HEK293 (cell line): ENCODE measurements around the gene KLHL6.

Source experiments
- CTCF ChIA-PET: fragments of 350-600 bp; formaldehyde crosslinking; extraction: SDS; loops from one replicate; lab custom pipeline; 2021; ENCODE audit warnings: antibody characterized with exemption; lab: Yijun Ruan, JAX
- POLR2A ChIA-PET: fragments of 300-600 bp; formaldehyde crosslinking; extraction: SDS; loops from one replicate; lab custom pipeline; 2020; ENCODE audit warnings: antibody characterized with exemption, inconsistent platforms; lab: Yijun Ruan, JAX
- H3K27ac ChIP-seq: fragments of 200-500 bp; sonication (Bioruptor generic); 2 replicates; pipeline ENCODE4 v1.5.1; 2014; ENCODE audit warnings: low read depth, low read length, control low read depth, inconsistent platforms; ENCODE audit errors: extremely low read depth
- H3K36me3 ChIP-seq, 2 experiments: fragments of 200-500 bp in 1 of 2; sonication (Bioruptor generic) in 1 of 2; 1 replicate in 1 of 2; 2 replicates in 1 of 2; pipeline ENCODE4 v1.5.1; 2014 to 2017; ENCODE audit warnings: inconsistent platforms in 2 of 2, low read length in 2 of 2; ENCODE audit not compliant: control insufficient read depth in 2 of 2, insufficient read depth in 1 of 2
- H3K4me1 ChIP-seq: fragments of 200-500 bp; sonication (Bioruptor generic); 2 replicates; pipeline ENCODE4 v1.5.1; 2014; ENCODE audit warnings: mild to moderate bottlenecking, low read length, inconsistent platforms; ENCODE audit not compliant: control insufficient read depth, insufficient read depth
- H3K4me3 ChIP-seq: 2 replicates; pipeline ENCODE4 v1.5.1; 2011; ENCODE audit warnings: low read depth, mild to moderate bottlenecking, control low read depth, low read length, moderate library complexity
- H3K9me3 ChIP-seq: fragments of 200-500 bp; sonication (Bioruptor generic); 2 replicates; pipeline ENCODE4 v1.5.1; 2014; ENCODE audit warnings: low read depth, low read length, inconsistent platforms; ENCODE audit not compliant: control insufficient read depth, insufficient read depth
- GFI1B ChIP-seq: fragments of 450-650 bp; formaldehyde crosslinking; IDR thresholded peaks from 2 replicates; pipeline ENCODE4 v1.5.1; 2016; ENCODE audit warnings: missing biosample characterization, missing genetic modification characterization
- GLI2 ChIP-seq: fragments of 450-650 bp; formaldehyde crosslinking; IDR thresholded peaks from 2 replicates; pipeline ENCODE4; 2017; ENCODE audit warnings: missing biosample characterization, missing genetic modification characterization, low read depth, borderline replicate concordance
- PRDM2 ChIP-seq: fragments of 450-650 bp; formaldehyde crosslinking; IDR thresholded peaks from 2 replicates; pipeline ENCODE4 v1.5.1; 2016; ENCODE audit warnings: missing biosample characterization, missing genetic modification characterization, borderline replicate concordance
- RBAK ChIP-seq: fragments of 450-650 bp; formaldehyde crosslinking; IDR thresholded peaks from 2 replicates; pipeline ENCODE4 v1.5.1; 2016; ENCODE audit warnings: missing biosample characterization, missing genetic modification characterization
- TRIM28 ChIP-seq: IDR thresholded peaks from 2 replicates; pipeline ENCODE4 v1.6.1; 2011; ENCODE audit warnings: low read length, control low read depth, borderline replicate concordance
- ZBTB1 ChIP-seq: fragments of 450-650 bp; formaldehyde crosslinking; IDR thresholded peaks from 2 replicates; pipeline ENCODE4 v1.5.1; 2016; ENCODE audit warnings: missing biosample characterization, missing genetic modification characterization
- ZNF132 ChIP-seq: fragments of 450-650 bp; formaldehyde crosslinking; IDR thresholded peaks from 2 replicates; pipeline ENCODE4 v1.5.1; 2017; ENCODE audit warnings: missing biosample characterization, missing genetic modification characterization, borderline replicate concordance
- ZNF16 ChIP-seq: fragments of 450-650 bp; formaldehyde crosslinking; IDR thresholded peaks from 2 replicates; pipeline ENCODE4 v1.5.1; 2016; ENCODE audit warnings: low read depth, missing biosample characterization, missing genetic modification characterization
- ZNF175 ChIP-seq: fragments of 450-650 bp; formaldehyde crosslinking; IDR thresholded peaks from 2 replicates; pipeline ENCODE4 v1.5.1; 2016; ENCODE audit warnings: missing biosample characterization, missing genetic modification characterization
- ZNF211 ChIP-seq: fragments of 450-650 bp; formaldehyde crosslinking; IDR thresholded peaks from 2 replicates; pipeline ENCODE4 v1.5.1; 2016; ENCODE audit warnings: low read depth, missing biosample characterization, missing genetic modification characterization
- ZNF221 ChIP-seq: fragments of 450-650 bp; formaldehyde crosslinking; IDR thresholded peaks from 2 replicates; pipeline ENCODE4 v1.5.1; 2017; ENCODE audit warnings: missing biosample characterization, missing genetic modification characterization, borderline replicate concordance
- ZNF23 ChIP-seq: fragments of 450-650 bp; formaldehyde crosslinking; IDR thresholded peaks from 2 replicates; pipeline ENCODE4 v1.5.1; 2016; ENCODE audit warnings: missing biosample characterization, missing genetic modification characterization, borderline replicate concordance
- ZNF335 ChIP-seq: fragments of 450-650 bp; formaldehyde crosslinking; conservative IDR thresholded peaks from 2 replicates; pipeline ENCODE4 v1.5.1; 2016; ENCODE audit warnings: missing biosample characterization, missing genetic modification characterization
- ZNF416 ChIP-seq: fragments of 450-650 bp; formaldehyde crosslinking; IDR thresholded peaks from 2 replicates; pipeline ENCODE4 v1.5.1; 2016; ENCODE audit warnings: missing biosample characterization, missing genetic modification characterization
- ZNF48 ChIP-seq: fragments of 450-650 bp; formaldehyde crosslinking; IDR thresholded peaks from 2 replicates; pipeline ENCODE4 v1.5.1; 2016; ENCODE audit warnings: missing biosample characterization, missing genetic modification characterization
- ZNF530 ChIP-seq: fragments of 450-650 bp; formaldehyde crosslinking; IDR thresholded peaks from 2 replicates; pipeline ENCODE4 v1.5.1; 2016; ENCODE audit warnings: low read depth, missing biosample characterization, missing genetic modification characterization
- ZNF544 ChIP-seq: fragments of 450-650 bp; formaldehyde crosslinking; IDR thresholded peaks from 2 replicates; pipeline ENCODE4 v1.5.0; 2017; ENCODE audit warnings: missing biosample characterization, missing genetic modification characterization
- ZNF561 ChIP-seq: fragments of 450-650 bp; IDR thresholded peaks from 2 replicates; pipeline ENCODE4 v1.5.1; 2018; ENCODE audit warnings: missing biosample characterization, missing genetic modification characterization, borderline replicate concordance
- ZNF596 ChIP-seq: fragments of 450-650 bp; IDR thresholded peaks from 2 replicates; pipeline ENCODE4 v1.5.0; 2018; ENCODE audit warnings: missing biosample characterization, mild to moderate bottlenecking, missing genetic modification characterization, moderate library complexity
- ZNF621 ChIP-seq: fragments of 450-650 bp; formaldehyde crosslinking; IDR thresholded peaks from 2 replicates; pipeline ENCODE4 v1.5.1; 2017; ENCODE audit warnings: missing biosample characterization, missing genetic modification characterization
- ZNF626 ChIP-seq: fragments of 450-650 bp; sonication (Bioruptor Pico); formaldehyde crosslinking; IDR thresholded peaks from 2 replicates; pipeline ENCODE4 v1.5.1; 2018; ENCODE audit warnings: missing biosample characterization, missing genetic modification characterization, inconsistent platforms
- ZNF768 ChIP-seq: fragments of 450-650 bp; formaldehyde crosslinking; IDR thresholded peaks from 2 replicates; pipeline ENCODE4 v1.5.1; 2018; ENCODE audit warnings: missing biosample characterization, mild to moderate bottlenecking, missing genetic modification characterization
- TF ChIP-seq, protein P1 (sequence below): fragments of 450-650 bp; formaldehyde crosslinking; IDR thresholded peaks from 2 replicates; pipeline ENCODE4 v1.5.1; 2017; ENCODE audit warnings: missing biosample characterization, mild to moderate bottlenecking, missing genetic modification characterization, moderate library complexity
- TF ChIP-seq, protein P2 (sequence below): fragments of 450-650 bp; formaldehyde crosslinking; IDR thresholded peaks from 2 replicates; pipeline ENCODE4 v1.5.1; 2016; ENCODE audit warnings: missing biosample characterization, missing genetic modification characterization
- TF ChIP-seq, protein P3 (sequence below): fragments of 450-650 bp; formaldehyde crosslinking; IDR thresholded peaks from 2 replicates; pipeline ENCODE4 v1.5.1; 2016; ENCODE audit warnings: missing biosample characterization, missing genetic modification characterization, low read depth

KLHL6 gene

DNA sequence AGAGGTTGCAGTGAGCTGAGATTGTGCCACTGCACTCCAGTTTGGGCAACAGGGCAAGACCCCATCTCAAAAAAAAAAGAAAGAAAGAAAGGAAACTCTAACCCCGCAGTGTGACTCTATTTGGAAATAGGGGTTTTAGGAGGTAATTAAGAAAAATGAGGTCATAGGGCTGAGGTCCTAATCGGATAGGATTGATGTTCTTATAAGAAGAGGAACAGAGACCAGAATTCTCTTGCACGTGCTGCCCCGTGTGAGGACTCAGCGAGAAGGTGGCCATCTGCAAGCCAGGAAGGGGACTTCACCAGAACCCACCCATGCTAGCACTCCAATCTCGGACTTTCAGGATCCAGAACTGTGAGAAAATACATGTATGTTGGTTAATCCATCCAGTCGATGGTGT lies 25.8 kb downstream of the KLHL6 start (continued):
- TF ChIP-seq PRDM2 (tag by site-specific recombination) (no peak), RBAK (tag by site-specific recombination) (no peak), ZNF211 (no peak), ZNF768 (tag by site-specific recombination) (no peak), ZNF626 (tag by site-specific recombination) (no peak), ZNF596 (no peak), ZNF175 (tag by site-specific recombination) (no peak), ZNF48 (tag by site-specific recombination) (no peak), TRIM28 (no peak), ZNF544 (tag by site-specific recombination) (no peak)
- TF ChIP-seq, protein P1, sequence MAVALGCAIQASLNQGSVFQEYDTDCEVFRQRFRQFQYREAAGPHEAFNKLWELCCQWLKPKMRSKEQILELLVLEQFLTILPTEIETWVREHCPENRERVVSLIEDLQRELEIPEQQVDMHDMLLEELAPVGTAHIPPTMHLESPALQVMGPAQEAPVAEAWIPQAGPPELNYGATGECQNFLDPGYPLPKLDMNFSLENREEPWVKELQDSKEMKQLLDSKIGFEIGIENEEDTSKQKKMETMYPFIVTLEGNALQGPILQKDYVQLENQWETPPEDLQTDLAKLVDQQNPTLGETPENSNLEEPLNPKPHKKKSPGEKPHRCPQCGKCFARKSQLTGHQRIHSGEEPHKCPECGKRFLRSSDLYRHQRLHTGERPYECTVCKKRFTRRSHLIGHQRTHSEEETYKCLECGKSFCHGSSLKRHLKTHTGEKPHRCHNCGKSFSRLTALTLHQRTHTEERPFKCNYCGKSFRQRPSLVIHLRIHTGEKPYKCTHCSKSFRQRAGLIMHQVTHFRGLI (tag by site-specific recombination): no peak
- TF ChIP-seq, protein P2, sequence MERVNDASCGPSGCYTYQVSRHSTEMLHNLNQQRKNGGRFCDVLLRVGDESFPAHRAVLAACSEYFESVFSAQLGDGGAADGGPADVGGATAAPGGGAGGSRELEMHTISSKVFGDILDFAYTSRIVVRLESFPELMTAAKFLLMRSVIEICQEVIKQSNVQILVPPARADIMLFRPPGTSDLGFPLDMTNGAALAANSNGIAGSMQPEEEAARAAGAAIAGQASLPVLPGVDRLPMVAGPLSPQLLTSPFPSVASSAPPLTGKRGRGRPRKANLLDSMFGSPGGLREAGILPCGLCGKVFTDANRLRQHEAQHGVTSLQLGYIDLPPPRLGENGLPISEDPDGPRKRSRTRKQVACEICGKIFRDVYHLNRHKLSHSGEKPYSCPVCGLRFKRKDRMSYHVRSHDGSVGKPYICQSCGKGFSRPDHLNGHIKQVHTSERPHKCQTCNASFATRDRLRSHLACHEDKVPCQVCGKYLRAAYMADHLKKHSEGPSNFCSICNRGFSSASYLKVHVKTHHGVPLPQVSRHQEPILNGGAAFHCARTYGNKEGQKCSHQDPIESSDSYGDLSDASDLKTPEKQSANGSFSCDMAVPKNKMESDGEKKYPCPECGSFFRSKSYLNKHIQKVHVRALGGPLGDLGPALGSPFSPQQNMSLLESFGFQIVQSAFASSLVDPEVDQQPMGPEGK (tag by site-specific recombination): no peak

- Histone ChIP-seq H3K9me3 (no peaks in the 10 kb centered on the region), H3K36me3 (no peaks in the 10 kb centered on the region), H3K4me1 (no peaks in the 10 kb centered on the region), H3K27ac (no peak overlapping the region), H3K4me3 (no peak overlapping the region)
- POLR2A ChIA-PET: no interaction called here
- CTCF ChIA-PET: interaction anchor here (0.6 kb wide), 1 partner anchor 355 kb away, joined by 3 read pairs; the partner anchor contains the start of gene PARL
- TF ChIP-seq, protein P3, sequence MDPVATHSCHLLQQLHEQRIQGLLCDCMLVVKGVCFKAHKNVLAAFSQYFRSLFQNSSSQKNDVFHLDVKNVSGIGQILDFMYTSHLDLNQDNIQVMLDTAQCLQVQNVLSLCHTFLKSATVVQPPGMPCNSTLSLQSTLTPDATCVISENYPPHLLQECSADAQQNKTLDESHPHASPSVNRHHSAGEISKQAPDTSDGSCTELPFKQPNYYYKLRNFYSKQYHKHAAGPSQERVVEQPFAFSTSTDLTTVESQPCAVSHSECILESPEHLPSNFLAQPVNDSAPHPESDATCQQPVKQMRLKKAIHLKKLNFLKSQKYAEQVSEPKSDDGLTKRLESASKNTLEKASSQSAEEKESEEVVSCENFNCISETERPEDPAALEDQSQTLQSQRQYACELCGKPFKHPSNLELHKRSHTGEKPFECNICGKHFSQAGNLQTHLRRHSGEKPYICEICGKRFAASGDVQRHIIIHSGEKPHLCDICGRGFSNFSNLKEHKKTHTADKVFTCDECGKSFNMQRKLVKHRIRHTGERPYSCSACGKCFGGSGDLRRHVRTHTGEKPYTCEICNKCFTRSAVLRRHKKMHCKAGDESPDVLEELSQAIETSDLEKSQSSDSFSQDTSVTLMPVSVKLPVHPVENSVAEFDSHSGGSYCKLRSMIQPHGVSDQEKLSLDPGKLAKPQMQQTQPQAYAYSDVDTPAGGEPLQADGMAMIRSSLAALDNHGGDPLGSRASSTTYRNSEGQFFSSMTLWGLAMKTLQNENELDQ (tag by site-specific recombination): no peak
- no peak for TF ChIP-seq ZNF132 (tag by site-specific recombination)
- TF ChIP-seq ZNF16: no peak
- TF ChIP-seq ZNF23 (tag by site-specific recombination): no peak
- no peak for TF ChIP-seq ZNF561 (tag by site-specific recombination)
- TF ChIP-seq ZNF530 (tag by site-specific recombination): no peak
- TF ChIP-seq ZNF335: no peak
- TF ChIP-seq GFI1B (tag by site-specific recombination): no peak
- TF ChIP-seq ZNF416 (tag by site-specific recombination): no peak
- no peak for TF ChIP-seq ZBTB1 (tag by site-specific recombination)
- no peak for TF ChIP-seq ZNF621
- no peak for TF ChIP-seq GLI2 (tag by site-specific recombination)
- TF ChIP-seq ZNF221: no peak
These were observed 26.3 kb downstream of the KLHL6 start for GRCh38 chr3:183529185-183529584.
